Right lobe of liver (tissue), 4 donors: ENCODE measurements around the gene SDK1.

Experiments used
- CTCF ChIP-seq, 4 donors: fragments of 200-600 bp in 3 of 4; fragments of 450-650 bp in 1 of 4; IDR thresholded peaks; one replicate each; pipeline versions ENCODE4 v1.5.1 to v1.8.0; 2016 to 2022; ENCODE audit warnings: antibody characterized with exemption in 4 of 4, mild to moderate bottlenecking in 2 of 4
- POLR2A ChIP-seq: fragments of 450-650 bp; IDR thresholded peaks from one replicate; pipeline ENCODE4 v1.6.1; 2017; ENCODE audit warnings: antibody characterized with exemption, mild to moderate bottlenecking
- donor health status: DM: no; HTN: no; CAD: no.
- donor health status: DM: no; HTN: no; CAD: no.
- donor health status: DM: no; HTN: yes; CAD: no.

GRCh38 chr7:4186513-4186780 is 885.4 kb downstream of the SDK1 start:
- no peak for TF ChIP-seq POLR2A
- TF ChIP-seq CTCF (IDR thresholded peaks at IDR 0.05) = no peak
